PFSK-1 (cell line): ENCODE results near the gene HMX1.

ENCODE experiments used
- POLR2AphosphoS5 ChIP-seq: IDR thresholded peaks from 2 replicates; pipeline ENCODE4 v1.6.1; 2012; ENCODE audit warnings: low read depth, mild to moderate bottlenecking, control low read depth, low read length, moderate library complexity
- TAF1 ChIP-seq: IDR thresholded peaks from 2 replicates; pipeline ENCODE4 v1.6.1; 2012; ENCODE audit warnings: low read length, control low read depth, borderline replicate concordance; ENCODE audit not compliant: insufficient read depth
- TF ChIP-seq, protein P1 (sequence below), 2 experiments: IDR thresholded peaks; 2 replicates each; pipeline versions ENCODE4 v1.6.1 to v1.8.0; 2011 to 2012; ENCODE audit warnings: low read depth in 2 of 2, low read length in 2 of 2, control low read depth in 1 of 2, inconsistent platforms in 1 of 2, mild to moderate bottlenecking in 1 of 2, moderate library complexity in 1 of 2; ENCODE audit not compliant: insufficient read depth in 1 of 2

DNA sequence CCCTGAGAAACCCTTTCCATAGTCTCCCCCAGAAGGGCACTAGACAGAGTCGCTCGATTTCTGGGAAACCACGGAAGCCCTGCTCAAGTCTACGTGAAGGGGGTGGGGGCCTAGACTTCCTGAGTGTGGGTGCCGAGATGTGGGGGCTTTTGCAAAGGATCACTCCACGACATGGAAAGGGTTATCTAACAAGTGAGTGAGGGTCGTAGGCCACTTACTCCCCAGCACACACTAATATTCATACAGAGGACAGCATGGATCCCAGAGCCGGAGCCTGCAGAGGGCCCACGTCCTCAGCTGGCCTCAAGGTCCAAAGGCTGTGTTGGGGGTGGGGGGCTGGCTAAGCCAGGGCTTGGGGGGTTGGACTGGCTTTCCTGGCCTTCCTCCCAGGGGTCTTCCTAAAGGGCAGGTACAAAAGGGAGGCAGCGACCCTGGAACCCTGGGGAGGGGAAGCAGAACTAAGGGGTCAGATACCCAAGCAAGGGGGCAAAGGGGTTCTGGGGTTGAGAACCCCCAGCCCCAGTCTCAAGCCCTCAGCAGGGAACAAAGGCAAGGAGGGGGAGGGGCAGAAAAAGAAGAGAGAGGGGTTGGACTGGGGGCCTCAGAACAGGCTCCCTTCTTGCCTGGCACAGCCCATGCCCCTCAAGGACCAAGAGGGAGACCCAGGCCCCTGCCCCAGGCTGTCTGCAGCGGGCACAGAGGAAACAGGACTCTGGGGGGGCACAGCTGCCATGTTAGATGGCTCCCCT, 1.6 kb downstream of the HMX1 start:
- TF ChIP-seq TAF1 = no peak
- no peak for TF ChIP-seq POLR2AphosphoS5
- TF ChIP-seq, protein P1, sequence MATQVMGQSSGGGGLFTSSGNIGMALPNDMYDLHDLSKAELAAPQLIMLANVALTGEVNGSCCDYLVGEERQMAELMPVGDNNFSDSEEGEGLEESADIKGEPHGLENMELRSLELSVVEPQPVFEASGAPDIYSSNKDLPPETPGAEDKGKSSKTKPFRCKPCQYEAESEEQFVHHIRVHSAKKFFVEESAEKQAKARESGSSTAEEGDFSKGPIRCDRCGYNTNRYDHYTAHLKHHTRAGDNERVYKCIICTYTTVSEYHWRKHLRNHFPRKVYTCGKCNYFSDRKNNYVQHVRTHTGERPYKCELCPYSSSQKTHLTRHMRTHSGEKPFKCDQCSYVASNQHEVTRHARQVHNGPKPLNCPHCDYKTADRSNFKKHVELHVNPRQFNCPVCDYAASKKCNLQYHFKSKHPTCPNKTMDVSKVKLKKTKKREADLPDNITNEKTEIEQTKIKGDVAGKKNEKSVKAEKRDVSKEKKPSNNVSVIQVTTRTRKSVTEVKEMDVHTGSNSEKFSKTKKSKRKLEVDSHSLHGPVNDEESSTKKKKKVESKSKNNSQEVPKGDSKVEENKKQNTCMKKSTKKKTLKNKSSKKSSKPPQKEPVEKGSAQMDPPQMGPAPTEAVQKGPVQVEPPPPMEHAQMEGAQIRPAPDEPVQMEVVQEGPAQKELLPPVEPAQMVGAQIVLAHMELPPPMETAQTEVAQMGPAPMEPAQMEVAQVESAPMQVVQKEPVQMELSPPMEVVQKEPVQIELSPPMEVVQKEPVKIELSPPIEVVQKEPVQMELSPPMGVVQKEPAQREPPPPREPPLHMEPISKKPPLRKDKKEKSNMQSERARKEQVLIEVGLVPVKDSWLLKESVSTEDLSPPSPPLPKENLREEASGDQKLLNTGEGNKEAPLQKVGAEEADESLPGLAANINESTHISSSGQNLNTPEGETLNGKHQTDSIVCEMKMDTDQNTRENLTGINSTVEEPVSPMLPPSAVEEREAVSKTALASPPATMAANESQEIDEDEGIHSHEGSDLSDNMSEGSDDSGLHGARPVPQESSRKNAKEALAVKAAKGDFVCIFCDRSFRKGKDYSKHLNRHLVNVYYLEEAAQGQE (IDR thresholded peaks at IDR 0.05; ENCODE audit: insufficient read depth in 1 of 2, low read depth in 2 of 2, low read length in 2 of 2) = no peak
